GM12864 (cell line): ENCODE measurements around the gene VIPR1.
A peak's percentile ranks its signal among the peaks of the same experiment; 100 is the strongest.

Experiments
- DNase-seq: peaks from one replicate; pipeline ENCODE4 v3.0.0-alpha.2; 2011; ENCODE audit warnings: low read depth
- H3K4me3 ChIP-seq: 2 replicates; pipeline ENCODE4 v1.5.1; 2011; ENCODE audit warnings: mild to moderate bottlenecking, low read depth, low read length, control low read depth
- CTCF ChIP-seq: IDR thresholded peaks from 2 replicates; pipeline ENCODE4 v1.5.1; 2011; ENCODE audit warnings: low read depth, mild to moderate bottlenecking, moderate library complexity, low read length, control low read depth, inconsistent platforms; ENCODE audit errors: missing control alignments

VIPR1 gene

GRCh38 chr3:42502429-42503250 lies at the start of gene VIPR1:
VIPR1 (plus strand) TSS chr3:42502643; CDS start chr3:42502736, 93 bp downstream.
- TF ChIP-seq CTCF: no peak
- peak; percentile 18 for DNase-seq
- peak within 1 kb of the TSS; percentile 26 for H3K4me3 ChIP-seq

DNA sequence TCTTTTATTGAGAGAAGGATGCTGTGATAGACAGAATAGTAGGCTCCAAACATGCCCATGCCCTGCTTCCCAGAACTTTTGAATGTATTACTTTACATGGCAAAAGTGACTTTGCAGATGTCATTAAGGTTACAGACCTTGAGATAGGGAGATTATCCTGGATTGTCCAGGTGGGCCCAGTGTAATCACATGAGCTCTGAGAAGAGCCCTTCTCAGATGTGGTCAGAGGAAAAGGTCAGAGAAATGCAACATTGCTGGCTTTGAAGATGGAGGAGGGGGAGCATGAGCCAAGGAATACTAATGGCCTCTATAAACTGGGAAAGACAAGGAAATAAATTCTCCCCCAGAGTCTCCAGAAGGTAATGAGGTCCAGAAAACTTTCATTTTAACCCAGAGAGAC lies 46.2 kb upstream of the VIPR1 start:
- DNase-seq: no peak
- no peak overlapping the region for H3K4me3 ChIP-seq
- TF ChIP-seq CTCF: no peak

DNA sequence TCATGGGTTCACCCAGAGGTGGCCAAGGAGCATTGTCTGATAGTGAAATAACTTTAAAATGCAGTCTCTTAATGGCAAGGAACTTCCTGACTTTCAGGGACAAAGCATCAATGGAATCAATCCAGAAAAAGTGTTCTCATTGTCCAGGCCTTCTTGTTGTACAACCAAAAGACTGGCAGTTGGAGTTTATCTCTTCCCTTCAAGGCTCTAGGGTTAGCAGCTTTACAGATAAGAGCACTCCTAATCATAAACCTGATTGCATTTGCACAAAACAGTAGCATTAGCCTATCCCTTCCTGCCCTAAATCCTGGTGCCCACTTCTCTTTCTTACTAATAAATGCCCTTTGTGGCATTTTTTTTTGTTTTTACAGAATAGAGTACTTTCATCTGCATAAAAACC lies 43.3 kb upstream of the VIPR1 start:
- no peak for TF ChIP-seq CTCF
- no peak overlapping the region for H3K4me3 ChIP-seq
- no peak for DNase-seq

- DNase-seq: no peak
- H3K4me3 ChIP-seq: no peak overlapping the region
Observed at GRCh38 chr3:42461762-42462161, 40.7 kb upstream of the VIPR1 start.

GRCh38 chr3:42463093-42463492 lies 39.4 kb upstream of the VIPR1 start:
- DNase-seq: no peak
- H3K4me3 ChIP-seq: no peak overlapping the region
- no peak for TF ChIP-seq CTCF

More at GRCh38 chr3:42461762-42462161, 40.7 kb upstream of the VIPR1 start:
- no peak for TF ChIP-seq CTCF

GRCh38 chr3:42468111-42468510 lies 34.3 kb upstream of the VIPR1 start:
- no peak for TF ChIP-seq CTCF
- no peak overlapping the region for H3K4me3 ChIP-seq
- no peak for DNase-seq

- DNase-seq: no peak
- no peak overlapping the region for H3K4me3 ChIP-seq
- no peak for TF ChIP-seq CTCF
Observed at GRCh38 chr3:42472555-42472954, 29.9 kb upstream of the VIPR1 start.
